Measurements from ENCODE around the gene HIPK3. TPM values are rescaled to one million over a fixed set of nuclear protein-coding genes. Genes with fewer than 3 reads are reported as not detected.
"Not testable (repeated sequence)": the region's sequence is repeated elsewhere in the genome, so short reads cannot be mapped to it uniquely, and the experiment has no call there.

The HIPK3 gene
- total and polyA plus RNA-seq, 8 donors = 8.8 to 75.2 (median 45.3) TPM

GRCh38 chr11:33227578-33228261, 29.5 kb upstream of the HIPK3 start:
- intact Hi-C loops (cut with DNase I) = no loop called here
- 76 to 86% methylated on average over 2 of the region's 2 CpGs for WGBS, 2 donors
- no peak for ATAC-seq
- FAIRE-seq = no peak
- Histone ChIP-seq H3K27ac (no peak overlapping the region), H3K36me3 (no peaks in the 10 kb centered on the region), H3K27me3 (no peaks in the 10 kb centered on the region), H3K4me3 (no peak overlapping the region), H3K9me3 (no peaks in the 10 kb centered on the region), H3K4me1 (no peaks in the 10 kb centered on the region)
- DNase-seq = no peak
- no peak for TF ChIP-seq CTCF (IDR thresholded peaks at IDR 0.05)

DNA sequence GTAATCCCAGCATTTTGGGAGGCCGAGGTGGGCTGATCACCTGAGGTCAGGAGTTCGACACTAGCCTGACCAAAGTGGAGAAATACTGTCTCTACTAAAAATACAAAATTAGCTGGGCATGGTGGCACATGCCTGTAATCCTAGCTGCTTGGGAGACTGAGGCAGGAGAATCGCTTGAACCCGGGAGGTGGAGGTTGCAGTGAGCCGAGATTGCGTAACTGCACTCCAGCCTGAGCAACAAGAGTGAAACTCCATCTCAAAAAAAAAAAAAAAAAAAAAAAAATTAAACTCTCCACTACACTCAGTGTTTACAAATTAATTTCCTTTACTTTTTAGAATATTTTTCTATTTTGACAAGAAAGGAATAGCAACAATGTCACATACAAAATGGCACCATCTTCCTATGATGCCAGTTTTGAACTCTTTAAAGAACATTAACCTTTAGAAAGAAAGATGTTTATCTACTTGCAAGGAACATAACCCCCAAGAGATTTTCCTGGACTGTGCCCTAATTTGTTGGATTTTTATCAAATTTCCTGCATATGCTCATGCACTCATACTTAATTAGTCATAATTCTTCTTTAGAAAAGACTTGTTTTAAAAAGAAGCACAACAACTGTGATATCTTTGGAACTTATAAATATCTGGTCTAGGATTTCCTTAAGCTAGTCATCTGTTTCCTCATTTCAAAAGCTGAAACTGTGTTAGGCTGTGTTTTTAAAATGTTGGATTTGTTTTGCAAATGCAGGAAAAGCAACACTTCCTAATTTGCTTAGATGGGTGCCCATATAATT, 22.6 kb upstream of the HIPK3 start:
- H3K27ac ChIP-seq = peak overlapping the region in 1 of 4 donors; percentile 8
- no peak for FAIRE-seq
- H3K27me3 ChIP-seq = no peaks in the 10 kb centered on the region
- H3K36me3 ChIP-seq = no peaks in the 10 kb centered on the region
- ATAC-seq = no peak
- WGBS, 2 donors = 91% methylated on average over 6 of the region's 6 CpGs
- intact Hi-C loops (cut with DNase I) = no loop called here
- H3K4me3 ChIP-seq = no peak overlapping the region
- TF ChIP-seq CTCF (IDR thresholded peaks at IDR 0.05) = no peak
- no peaks in the 10 kb centered on the region for H3K4me1 ChIP-seq
- H3K9me3 ChIP-seq = no peaks in the 10 kb centered on the region
- DNase-seq = no peak

GRCh38 chr11:33237039-33237597, 20.1 kb upstream of the HIPK3 start:
- Histone ChIP-seq H3K4me3 (no peak overlapping the region), H3K27ac (no peak overlapping the region), H3K9me3 (no peaks in the 10 kb centered on the region), H3K36me3 (no peaks in the 10 kb centered on the region), H3K27me3 (no peaks in the 10 kb centered on the region), H3K4me1 (no peaks in the 10 kb centered on the region)
- intact Hi-C loops (cut with DNase I) = no loop called here
- DNase-seq (no peak), FAIRE-seq (no peak), ATAC-seq (no peak)
- no peak for TF ChIP-seq CTCF (IDR thresholded peaks at IDR 0.05)
- WGBS, 2 donors = 79 to 81% methylated on average over 6 of the region's 6 CpGs

GRCh38 chr11:33242575-33242974, 14.6 kb upstream of the HIPK3 start:
- no peak for DNase-seq

GRCh38 chr11:33243654-33244053, 13.5 kb upstream of the HIPK3 start:
- H3K27ac ChIP-seq; H3K27me3 ChIP-seq; FAIRE-seq; H3K4me3 ChIP-seq; H3K36me3 ChIP-seq; DNase-seq; H3K9me3 ChIP-seq; ATAC-seq; H3K4me1 ChIP-seq; intact Hi-C loops (cut with DNase I): not testable (repeated sequence)
- 94 to 95% methylated on average over 24 to 31 of the region's 35 CpGs for WGBS, 2 donors

More at GRCh38 chr11:33242575-33242974, 14.6 kb upstream of the HIPK3 start:
- ATAC-seq (no peak), FAIRE-seq (no peak)
- 61 to 78% methylated on average over 2 of the region's 2 CpGs for WGBS, 2 donors
- H3K27me3 ChIP-seq = no peaks in the 10 kb centered on the region
- H3K4me3 ChIP-seq = no peak overlapping the region
- intact Hi-C loops (cut with DNase I) = no loop called here
- no peaks in the 10 kb centered on the region for H3K4me1 ChIP-seq
- no peaks in the 10 kb centered on the region for H3K9me3 ChIP-seq
- H3K36me3 ChIP-seq = no peaks in the 10 kb centered on the region
- no peak for TF ChIP-seq CTCF (IDR thresholded peaks at IDR 0.05)
- no peak overlapping the region for H3K27ac ChIP-seq
